ENCODE results near the gene PRKCSH. TPM values are rescaled to one million over a fixed set of nuclear protein-coding genes. Genes with fewer than 3 reads are reported as not detected.

PRKCSH gene
- total and polyA plus RNA-seq, 3 donors from 2014 or later, result 214 to 266 (median 256) TPM

GRCh38 chr19:11416346-11417052 lies 18.9 kb upstream of the PRKCSH start:
- DNase-seq, result no peak
- intact Hi-C loops (cut with DNase I; ENCODE audit: low total_unique reads), result no loop called here

GRCh38 chr19:11418094-11418548 lies 17.3 kb upstream of the PRKCSH start:
- H3K27me3 ChIP-seq, result no peaks in the 10 kb centered on the region
- no peaks in the 10 kb centered on the region for H3K9me3 ChIP-seq
- H3K4me1 ChIP-seq, result peaks cover 16% of the 10 kb centered on the region
- no peak overlapping the region for H3K27ac ChIP-seq
- WGBS, 2 donors, result 15 to 16% methylated on average over 11 to 13 of the region's 16 CpGs
- no peak for DNase-seq
- TF ChIP-seq POLR2A (IDR thresholded peaks at IDR 0.05), result no peak
- TF ChIP-seq, protein P1, sequence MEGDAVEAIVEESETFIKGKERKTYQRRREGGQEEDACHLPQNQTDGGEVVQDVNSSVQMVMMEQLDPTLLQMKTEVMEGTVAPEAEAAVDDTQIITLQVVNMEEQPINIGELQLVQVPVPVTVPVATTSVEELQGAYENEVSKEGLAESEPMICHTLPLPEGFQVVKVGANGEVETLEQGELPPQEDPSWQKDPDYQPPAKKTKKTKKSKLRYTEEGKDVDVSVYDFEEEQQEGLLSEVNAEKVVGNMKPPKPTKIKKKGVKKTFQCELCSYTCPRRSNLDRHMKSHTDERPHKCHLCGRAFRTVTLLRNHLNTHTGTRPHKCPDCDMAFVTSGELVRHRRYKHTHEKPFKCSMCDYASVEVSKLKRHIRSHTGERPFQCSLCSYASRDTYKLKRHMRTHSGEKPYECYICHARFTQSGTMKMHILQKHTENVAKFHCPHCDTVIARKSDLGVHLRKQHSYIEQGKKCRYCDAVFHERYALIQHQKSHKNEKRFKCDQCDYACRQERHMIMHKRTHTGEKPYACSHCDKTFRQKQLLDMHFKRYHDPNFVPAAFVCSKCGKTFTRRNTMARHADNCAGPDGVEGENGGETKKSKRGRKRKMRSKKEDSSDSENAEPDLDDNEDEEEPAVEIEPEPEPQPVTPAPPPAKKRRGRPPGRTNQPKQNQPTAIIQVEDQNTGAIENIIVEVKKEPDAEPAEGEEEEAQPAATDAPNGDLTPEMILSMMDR (IDR thresholded peaks at IDR 0.05), result no peak
- intact Hi-C loops (cut with DNase I; ENCODE audit: low total_unique reads), result no loop called here
- no peaks in the 10 kb centered on the region for H3K36me3 ChIP-seq (ENCODE audit: low read depth, missing control alignments)
- peak overlapping the region; percentile 5 to 27 for H3K4me3 ChIP-seq

More at GRCh38 chr19:11416346-11417052, 18.9 kb upstream of the PRKCSH start:
- Histone ChIP-seq H3K9me3 (no peaks in the 10 kb centered on the region), H3K27ac (no peak overlapping the region), H3K36me3 (ENCODE audit: low read depth, missing control alignments) (no peaks in the 10 kb centered on the region), H3K4me1 (peaks cover 8% of the 10 kb centered on the region), H3K27me3 (no peaks in the 10 kb centered on the region), H3K4me3 (no peak overlapping the region)
- no peak for TF ChIP-seq POLR2A (IDR thresholded peaks at IDR 0.05)
- TF ChIP-seq, protein P1 (IDR thresholded peaks at IDR 0.05), result no peak
- 90 to 91% methylated on average over 17 of the region's 17 CpGs for WGBS, 2 donors

DNA sequence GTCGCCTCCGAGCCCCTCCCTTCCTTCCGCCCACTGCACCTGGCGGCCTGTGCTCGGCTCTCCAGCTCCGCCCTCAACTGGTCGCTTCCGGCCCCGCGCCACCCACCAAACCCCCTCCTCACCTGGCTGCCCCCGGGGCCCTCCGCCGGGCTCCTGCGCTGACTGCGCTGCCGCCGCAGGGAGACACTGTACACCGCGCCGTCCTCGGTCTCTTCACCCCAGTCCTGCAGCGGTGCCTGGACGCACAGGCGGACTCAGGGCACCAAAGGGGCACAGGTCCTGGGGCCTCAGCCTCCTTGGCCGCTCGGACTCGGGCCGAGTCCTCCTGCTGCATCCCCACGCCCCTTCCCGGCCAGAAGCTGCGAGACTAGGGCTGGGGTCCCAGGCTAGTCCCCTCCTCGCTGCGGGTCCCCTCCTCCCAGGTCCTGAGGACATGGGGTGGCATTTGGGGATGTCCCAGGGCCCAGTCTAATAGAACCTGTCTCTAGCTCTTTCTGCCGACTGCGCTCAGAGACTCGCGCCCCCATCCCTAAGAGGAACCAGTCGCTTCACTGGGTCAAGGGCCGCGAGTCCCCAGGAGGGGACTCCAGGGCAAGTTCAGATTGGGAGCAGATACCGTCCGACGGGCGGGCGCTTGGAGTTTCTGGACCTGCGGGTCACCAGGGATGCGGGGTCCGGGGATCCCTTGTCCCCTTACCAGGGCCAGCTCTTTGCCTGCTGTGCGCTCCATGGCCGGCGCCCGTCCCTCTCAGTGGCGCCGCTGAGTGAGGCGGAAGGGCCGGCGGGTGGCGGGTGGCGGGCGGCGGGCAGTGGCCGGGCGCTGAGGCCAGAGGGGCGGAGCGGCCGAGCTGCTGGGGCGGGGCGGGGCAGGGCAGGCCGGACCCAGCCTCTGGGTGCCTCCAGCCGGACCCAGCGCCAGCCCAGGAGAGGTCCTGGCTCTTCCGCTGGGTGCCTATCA lies 16.6 kb upstream of the PRKCSH start, which contains the start of gene RGL3:
Gene RGL3, minus strand, starts transcription at position 766 of the 958 bp plus-strand sequence. Its CDS starts 36 bp downstream, at position 730.
- TF ChIP-seq, protein P1 (IDR thresholded peaks at IDR 0.05), result no peak
- TF ChIP-seq POLR2A (IDR thresholded peaks at IDR 0.05), result no peak
- Histone ChIP-seq H3K4me3 (peak within 1 kb of the TSS; percentile 5 to 27), H3K36me3 (ENCODE audit: low read depth, missing control alignments) (no peaks in the 10 kb centered on the region), H3K4me1 (peaks cover 23% of the 10 kb centered on the region), H3K9me3 (no peaks in the 10 kb centered on the region), H3K27ac (no peak within 1 kb of the TSS), H3K27me3 (no peaks in the 10 kb centered on the region)
- DNase-seq, result no peak
- 4% methylated on average over 51 of the region's 72 CpGs; no CpG with 5 or more reads in 1 of the 2 donors for WGBS, 2 donors
- intact Hi-C loops (cut with DNase I; ENCODE audit: low total_unique reads), result no loop called here

DNA sequence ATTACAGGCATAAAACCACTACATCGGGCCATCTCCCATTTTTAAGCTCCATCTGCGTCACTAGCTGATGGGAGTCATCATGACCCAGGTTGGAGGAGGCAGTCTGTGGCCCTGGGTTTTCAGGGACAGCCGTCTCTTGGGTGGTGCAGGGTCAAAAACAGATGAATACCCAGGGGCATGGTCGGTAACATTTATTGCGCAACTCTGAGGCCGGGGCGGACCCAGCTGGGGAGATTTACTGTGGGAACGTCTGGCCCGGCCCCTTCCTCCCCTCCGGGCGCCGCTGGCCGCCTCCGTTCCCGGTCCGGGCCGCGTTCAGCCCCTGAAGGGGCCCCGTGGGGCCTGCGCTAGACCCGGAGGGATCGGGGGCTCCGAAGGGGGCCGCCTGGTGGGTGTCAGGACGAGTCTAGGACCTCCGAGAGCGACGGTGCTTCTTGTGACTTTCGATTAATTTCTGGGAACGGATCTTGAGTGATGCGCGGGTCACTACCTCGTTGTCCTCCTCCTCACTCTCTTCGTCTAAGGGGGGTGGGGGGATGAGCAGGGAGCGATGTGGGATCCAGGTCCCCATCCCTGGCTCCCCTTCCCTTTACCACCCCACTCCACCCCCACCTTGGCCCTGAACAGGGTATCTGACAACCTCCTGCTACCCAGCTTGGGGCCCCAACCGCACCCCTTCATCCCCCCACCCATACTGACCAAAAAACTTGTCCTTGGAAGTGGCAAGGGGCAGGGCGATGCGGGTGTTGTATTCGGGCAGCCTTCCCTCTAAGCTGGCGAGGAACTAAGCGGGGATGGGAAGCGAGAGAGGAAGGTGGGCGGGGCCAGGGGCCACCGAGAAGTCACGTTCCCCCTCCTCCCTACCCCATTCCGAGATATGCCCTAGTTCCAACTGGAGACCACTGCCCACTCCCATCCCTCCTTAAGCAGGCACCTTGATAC lies 14.7 kb upstream of the PRKCSH start:
- Histone ChIP-seq H3K4me3 (no peak overlapping the region), H3K27ac (peak overlapping the region in 1 of 2 donors; percentile 20), H3K4me1 (peaks cover 25% of the 10 kb centered on the region), H3K27me3 (no peaks in the 10 kb centered on the region), H3K36me3 (ENCODE audit: low read depth, missing control alignments) (no peaks in the 10 kb centered on the region), H3K9me3 (no peaks in the 10 kb centered on the region)
- WGBS, 2 donors, result 6 to 16% methylated on average over 5 to 38 of the region's 46 CpGs
- intact Hi-C loops (cut with DNase I; ENCODE audit: low total_unique reads), result no loop called here
- no peak for TF ChIP-seq POLR2A (IDR thresholded peaks at IDR 0.05)
- TF ChIP-seq, protein P1 (IDR thresholded peaks at IDR 0.05), result no peak
- no peak for DNase-seq
